CD4-positive, alpha-beta memory T cell (primary cell): ENCODE data around the gene KLHDC7A. TPM values are rescaled to one million over a fixed set of nuclear protein-coding genes. Genes with fewer than 3 reads are reported as not detected.

Experiments used
- CTCF ChIA-PET: fragments of 350-600 bp; sonication (Branson Sonifier 250); formaldehyde crosslinking; loops from one replicate; lab custom pipeline; 2021; ENCODE audit warnings: inconsistent platforms; ENCODE audit not compliant: partially characterized antibody; lab: Charles Lee
- POLR2A ChIA-PET: fragments of 350-600 bp; sonication (Branson Sonifier 250); formaldehyde crosslinking; loops from one replicate; lab custom pipeline; 2021; ENCODE audit not compliant: partially characterized antibody; lab: Charles Lee
- DNase-seq, 5 donors: peaks; one replicate each; pipeline versions ENCODE4 v3.0.0 to v3.0.0-alpha.2; 2020 to 2022; ENCODE audit warnings: mixed read lengths in 1 of 5
- H3K27ac ChIP-seq: one replicate; pipeline ENCODE4 v1.7.0; 2013; ENCODE audit warnings: low read depth, low read length
- H3K27me3 ChIP-seq: 2 replicates; pipeline ENCODE4 v1.7.0; 2013; ENCODE audit warnings: mild to moderate bottlenecking, low read length, moderate library complexity; ENCODE audit not compliant: insufficient read depth
- H3K36me3 ChIP-seq: 2 replicates; pipeline ENCODE4 v1.7.0; 2013; ENCODE audit warnings: mild to moderate bottlenecking, low read length, moderate library complexity; ENCODE audit not compliant: insufficient read depth
- H3K4me1 ChIP-seq: 2 replicates; pipeline ENCODE4 v1.7.0; 2013; ENCODE audit warnings: mild to moderate bottlenecking, low read length, moderate library complexity; ENCODE audit not compliant: insufficient read depth
- H3K4me3 ChIP-seq, 2 donors: one replicate each; pipeline ENCODE4 v1.7.0; 2013; ENCODE audit warnings: low read length in 2 of 2, mild to moderate bottlenecking in 1 of 2
- H3K9me3 ChIP-seq, 2 donors: one replicate each; pipeline ENCODE4 v1.7.0; 2013; ENCODE audit warnings: low read length in 2 of 2, control low read depth in 1 of 2; ENCODE audit not compliant: control insufficient read depth in 1 of 2
- H3K27ac Mint-ChIP-seq, 7 donors: one replicate each; pipeline ENCODE4 v1.8.0; 2020 to 2021; ENCODE audit warnings: mixed read lengths in 7 of 7, mild to moderate bottlenecking in 6 of 7, inconsistent platforms in 3 of 7, moderate library complexity in 3 of 7
- H3K27me3 Mint-ChIP-seq, 2 donors: one replicate each; pipeline ENCODE4 v1.8.0; 2020 to 2021; ENCODE audit warnings: mixed read lengths in 2 of 2
- H3K36me3 Mint-ChIP-seq, 2 donors: one replicate each; pipeline ENCODE4 v1.8.0; 2020 to 2021; ENCODE audit warnings: mixed read lengths in 2 of 2, inconsistent platforms in 1 of 2, mild to moderate bottlenecking in 1 of 2
- H3K4me1 Mint-ChIP-seq, 4 donors: one replicate each; pipeline ENCODE4 v1.8.0; 2020 to 2021; ENCODE audit warnings: mixed read lengths in 4 of 4, mild to moderate bottlenecking in 1 of 4
- H3K4me3 Mint-ChIP-seq, 8 donors: one replicate each; pipeline ENCODE4 v1.8.0; 2020 to 2021; ENCODE audit warnings: mixed read lengths in 8 of 8, mild to moderate bottlenecking in 7 of 8, moderate library complexity in 6 of 8, inconsistent platforms in 3 of 8
- H3K9me3 Mint-ChIP-seq, 8 donors: one replicate each; pipeline ENCODE4 v1.8.0; 2020 to 2021; ENCODE audit warnings: mixed read lengths in 8 of 8, mild to moderate bottlenecking in 5 of 8, inconsistent platforms in 3 of 8, moderate library complexity in 1 of 8
- intact Hi-C: fragments of 100-400 bp; cut with micrococcal nuclease; formaldehyde crosslinking; loops from one replicate; pipeline ENCODE4 v1.15.1; 2023
- polyA plus RNA-seq, 2 donors: library from polyadenylated mRNA; unstranded; fragments of 300-500 nt; fragmentation: Illumina TruSeq; gene quantifications; one replicate each; pipeline ENCODE4 v1.2.3, GENCODE V29; 2021
- total RNA-seq, 2 experiments: library from RNA; stranded (reverse); gene quantifications; one replicate each; pipeline ENCODE4 v1.2.3, GENCODE V29; 2021

The KLHDC7A gene
- total and polyA plus RNA-seq, 4 experiments from 2014 or later, result not detected

- Histone ChIP-seq H3K27me3 (peaks cover 2% of the 10 kb centered on the region), H3K27ac (no peak overlapping the region), H3K4me3 (no peak overlapping the region), H3K9me3 (no peaks in the 10 kb centered on the region), H3K36me3 (no peaks in the 10 kb centered on the region), H3K4me1 (no peaks in the 10 kb centered on the region)
- ChIA-PET POLR2A (interaction anchor here (0.6 kb wide), 1 partner anchor 1220 kb away, joined by 5 read pairs; no protein-coding TSS in a partner anchor), CTCF (no interaction called here)
- H3K4me3 Mint-ChIP-seq, result no peak overlapping the region
- peaks cover 17 to 31% of the 10 kb centered on the region in 2 donors for H3K27me3 Mint-ChIP-seq
- no peak overlapping the region for H3K27ac Mint-ChIP-seq
- DNase-seq, result no peak
- intact Hi-C loops, result no loop called here
- H3K9me3 Mint-ChIP-seq, result peaks cover 0 to 1% (median 0%) of the 10 kb centered on the region in 8 donors
- H3K4me1 Mint-ChIP-seq, result no peaks in the 10 kb centered on the region
- no peaks in the 10 kb centered on the region for H3K36me3 Mint-ChIP-seq
Measured at GRCh38 chr1:18495635-18496034, 14.9 kb downstream of the KLHDC7A start.

GRCh38 chr1:18496056-18496455 lies 15.3 kb downstream of the KLHDC7A start:
- POLR2A ChIA-PET, result no interaction called here
- H3K4me3 ChIP-seq, result no peak overlapping the region
- no peaks in the 10 kb centered on the region for H3K9me3 Mint-ChIP-seq
- CTCF ChIA-PET, result no interaction called here
- intact Hi-C loops, result no loop called here
- peaks cover 17 to 31% of the 10 kb centered on the region in 2 donors for H3K27me3 Mint-ChIP-seq
- H3K36me3 ChIP-seq, result no peaks in the 10 kb centered on the region
- no peaks in the 10 kb centered on the region for H3K4me1 Mint-ChIP-seq
- H3K27me3 ChIP-seq, result no peaks in the 10 kb centered on the region
- no peaks in the 10 kb centered on the region for H3K36me3 Mint-ChIP-seq
- no peak overlapping the region for H3K4me3 Mint-ChIP-seq
- H3K27ac Mint-ChIP-seq, result no peak overlapping the region
- H3K9me3 ChIP-seq, result no peaks in the 10 kb centered on the region
- H3K27ac ChIP-seq, result no peak overlapping the region
- no peaks in the 10 kb centered on the region for H3K4me1 ChIP-seq
- DNase-seq, result no peak

GRCh38 chr1:18496497-18497235 lies 15.9 kb downstream of the KLHDC7A start:
- H3K27me3 ChIP-seq, result no peaks in the 10 kb centered on the region
- intact Hi-C loops, result no loop called here
- POLR2A ChIA-PET, result no interaction called here
- no peak overlapping the region for H3K27ac ChIP-seq
- no peaks in the 10 kb centered on the region for H3K36me3 Mint-ChIP-seq
- CTCF ChIA-PET, result no interaction called here
- DNase-seq, result no peak
- H3K36me3 ChIP-seq, result no peaks in the 10 kb centered on the region
- no peaks in the 10 kb centered on the region for H3K4me1 ChIP-seq
- H3K9me3 Mint-ChIP-seq, result no peaks in the 10 kb centered on the region
- H3K4me1 Mint-ChIP-seq, result no peaks in the 10 kb centered on the region
- H3K27me3 Mint-ChIP-seq, result peaks cover 17 to 33% of the 10 kb centered on the region in 2 donors
- H3K27ac Mint-ChIP-seq, result no peak overlapping the region
- no peak overlapping the region for H3K4me3 Mint-ChIP-seq
- H3K4me3 ChIP-seq, result no peak overlapping the region
- no peaks in the 10 kb centered on the region for H3K9me3 ChIP-seq

- DNase-seq, result no peak
- Mint-ChIP-seq H3K9me3 (peaks cover 0 to 7% (median 3%) of the 10 kb centered on the region in 8 donors), H3K27ac (no peak overlapping the region), H3K27me3 (peaks cover 17 to 27% of the 10 kb centered on the region in 2 donors), H3K4me1 (no peaks in the 10 kb centered on the region), H3K36me3 (no peaks in the 10 kb centered on the region), H3K4me3 (no peak overlapping the region)
- no peaks in the 10 kb centered on the region for H3K36me3 ChIP-seq
- H3K4me3 ChIP-seq, result no peak overlapping the region
- no peaks in the 10 kb centered on the region for H3K4me1 ChIP-seq
- intact Hi-C loops, result no loop called here
- H3K9me3 ChIP-seq, result peaks cover 0 to 4% of the 10 kb centered on the region in 2 donors
- H3K27me3 ChIP-seq, result no peaks in the 10 kb centered on the region
- ChIA-PET CTCF (no interaction called here), POLR2A (no interaction called here)
- H3K27ac ChIP-seq, result no peak overlapping the region
Measured at GRCh38 chr1:18501833-18502232, 21.1 kb downstream of the KLHDC7A start.

- no peaks in the 10 kb centered on the region for H3K4me1 ChIP-seq
- no peak overlapping the region for H3K27ac Mint-ChIP-seq
- no peak overlapping the region for H3K4me3 ChIP-seq
- no peaks in the 10 kb centered on the region for H3K36me3 ChIP-seq
- no peaks in the 10 kb centered on the region for H3K36me3 Mint-ChIP-seq
- H3K4me3 Mint-ChIP-seq, result no peak overlapping the region
- no peaks in the 10 kb centered on the region for H3K4me1 Mint-ChIP-seq
- H3K27me3 Mint-ChIP-seq, result peaks cover 11 to 14% of the 10 kb centered on the region in 2 donors
- H3K9me3 ChIP-seq, result peaks cover 0 to 4% of the 10 kb centered on the region in 2 donors
- DNase-seq, result no peak
- ChIA-PET CTCF (no interaction called here), POLR2A (no interaction called here)
- H3K27me3 ChIP-seq, result no peaks in the 10 kb centered on the region
- peaks cover 4 to 33% (median 11%) of the 10 kb centered on the region in 8 donors for H3K9me3 Mint-ChIP-seq
- no peak overlapping the region for H3K27ac ChIP-seq
- intact Hi-C loops, result no loop called here
Measured at GRCh38 chr1:18504609-18505008, 23.9 kb downstream of the KLHDC7A start.

GRCh38 chr1:18505666-18506065 lies 24.9 kb downstream of the KLHDC7A start:
- Histone ChIP-seq H3K36me3 (no peaks in the 10 kb centered on the region), H3K9me3 (peaks cover 0 to 4% of the 10 kb centered on the region in 2 donors), H3K4me3 (no peak overlapping the region), H3K4me1 (no peaks in the 10 kb centered on the region), H3K27ac (no peak overlapping the region), H3K27me3 (no peaks in the 10 kb centered on the region)
- peaks cover 7% of the 10 kb centered on the region in 2 donors for H3K27me3 Mint-ChIP-seq
- CTCF ChIA-PET, result no interaction called here
- intact Hi-C loops, result no loop called here
- H3K4me1 Mint-ChIP-seq, result no peaks in the 10 kb centered on the region
- no peak overlapping the region for H3K27ac Mint-ChIP-seq
- no peak overlapping the region for H3K4me3 Mint-ChIP-seq
- H3K36me3 Mint-ChIP-seq, result no peaks in the 10 kb centered on the region
- POLR2A ChIA-PET, result no interaction called here
- H3K9me3 Mint-ChIP-seq, result peaks cover 4 to 40% (median 11%) of the 10 kb centered on the region in 8 donors
- DNase-seq, result no peak

GRCh38 chr1:18508084-18508483 lies 27.4 kb downstream of the KLHDC7A start:
- H3K4me1 Mint-ChIP-seq, result no peaks in the 10 kb centered on the region
- H3K27me3 ChIP-seq, result no peaks in the 10 kb centered on the region
- H3K27ac Mint-ChIP-seq, result no peak overlapping the region

More at GRCh38 chr1:18508084-18508483, 27.4 kb downstream of the KLHDC7A start:
- Histone ChIP-seq H3K9me3 (peaks cover 0 to 4% of the 10 kb centered on the region in 2 donors), H3K4me1 (no peaks in the 10 kb centered on the region), H3K27ac (no peak overlapping the region), H3K4me3 (no peak overlapping the region), H3K36me3 (no peaks in the 10 kb centered on the region)
- ChIA-PET POLR2A (no interaction called here), CTCF (no interaction called here)
- no peaks in the 10 kb centered on the region for H3K36me3 Mint-ChIP-seq
- no peak for DNase-seq
- H3K27me3 Mint-ChIP-seq, result peaks cover 11 to 13% of the 10 kb centered on the region in 2 donors
- H3K4me3 Mint-ChIP-seq, result no peak overlapping the region
- H3K9me3 Mint-ChIP-seq, result peaks cover 4 to 43% (median 17%) of the 10 kb centered on the region in 8 donors
- intact Hi-C loops, result no loop called here
